ENCODE measurements around the gene SDR39U1.
A peak's percentile ranks its signal among the peaks of the same experiment; 100 is the strongest.

The SDR39U1 gene

DNA sequence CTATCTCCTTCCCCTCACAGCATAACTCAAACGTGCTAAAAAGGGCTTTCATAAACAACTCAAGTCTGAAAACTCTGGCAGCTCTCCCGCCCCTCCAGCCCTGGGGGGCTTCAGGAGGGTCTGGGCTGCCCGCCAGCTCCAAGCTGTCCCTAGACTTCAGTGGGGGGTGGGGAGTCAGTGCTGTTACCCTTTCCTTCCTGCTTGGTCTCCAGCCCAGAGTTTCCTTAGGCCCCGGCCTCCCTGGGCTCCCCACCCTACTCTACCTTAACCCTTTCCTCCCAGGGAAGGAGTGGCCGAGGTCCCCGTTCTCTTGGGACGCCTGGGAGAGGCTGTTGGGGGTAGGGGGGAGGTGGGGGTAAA lies 44.3 kb downstream of the SDR39U1 start:
- Mint-ChIP-seq H3K36me3 (ENCODE audit: insufficient read depth) (peaks cover 1% of the 10 kb centered on the region), H3K4me3 (no peak overlapping the region), H3K27me3 (peaks cover 30% of the 10 kb centered on the region), H3K4me1 (peaks cover 5% of the 10 kb centered on the region), H3K9me3 (no peaks in the 10 kb centered on the region), H3K27ac (ENCODE audit: low read depth) (no peak overlapping the region)
- ATAC-seq (replicated peaks; ENCODE audit: extremely low read depth, poor library complexity, severe bottlenecking) (no peak), DNase-seq (ENCODE audit: low spot score in 2 of 2) (no peak)

GRCh38 chr14:24397639-24398292 lies 44.8 kb downstream of the SDR39U1 start:
- DNase-seq (ENCODE audit: low spot score in 2 of 2): no peak
- Mint-ChIP-seq H3K4me3 (peak overlapping the region; percentile 42), H3K27ac (ENCODE audit: low read depth) (no peak overlapping the region), H3K9me3 (no peaks in the 10 kb centered on the region), H3K4me1 (peaks cover 5% of the 10 kb centered on the region), H3K27me3 (peaks cover 27% of the 10 kb centered on the region), H3K36me3 (ENCODE audit: insufficient read depth) (peaks cover 1% of the 10 kb centered on the region)
- ATAC-seq (replicated peaks; ENCODE audit: extremely low read depth, poor library complexity, severe bottlenecking): no peak

GRCh38 chr14:24395609-24396582 lies 46.7 kb downstream of the SDR39U1 start:
- Mint-ChIP-seq H3K9me3 (no peaks in the 10 kb centered on the region), H3K4me1 (peaks cover 5% of the 10 kb centered on the region), H3K4me3 (no peak overlapping the region), H3K36me3 (ENCODE audit: insufficient read depth) (peaks cover 1% of the 10 kb centered on the region), H3K27me3 (peaks cover 36% of the 10 kb centered on the region), H3K27ac (ENCODE audit: low read depth) (no peak overlapping the region)
- ATAC-seq (replicated peaks; ENCODE audit: extremely low read depth, poor library complexity, severe bottlenecking) (no peak), DNase-seq (ENCODE audit: low spot score in 2 of 2) (no peak)

- Mint-ChIP-seq H3K9me3 (no peaks in the 10 kb centered on the region), H3K27ac (ENCODE audit: low read depth) (no peak overlapping the region), H3K4me1 (peaks cover under 1% of the 10 kb centered on the region), H3K36me3 (ENCODE audit: insufficient read depth) (no peaks in the 10 kb centered on the region), H3K27me3 (peaks cover 38% of the 10 kb centered on the region), H3K4me3 (no peak overlapping the region)
- DNase-seq (ENCODE audit: low spot score in 2 of 2) (no peak), ATAC-seq (replicated peaks; ENCODE audit: extremely low read depth, poor library complexity, severe bottlenecking) (no peak)
Observed at GRCh38 chr14:24394275-24394674, 48.3 kb downstream of the SDR39U1 start.

DNA sequence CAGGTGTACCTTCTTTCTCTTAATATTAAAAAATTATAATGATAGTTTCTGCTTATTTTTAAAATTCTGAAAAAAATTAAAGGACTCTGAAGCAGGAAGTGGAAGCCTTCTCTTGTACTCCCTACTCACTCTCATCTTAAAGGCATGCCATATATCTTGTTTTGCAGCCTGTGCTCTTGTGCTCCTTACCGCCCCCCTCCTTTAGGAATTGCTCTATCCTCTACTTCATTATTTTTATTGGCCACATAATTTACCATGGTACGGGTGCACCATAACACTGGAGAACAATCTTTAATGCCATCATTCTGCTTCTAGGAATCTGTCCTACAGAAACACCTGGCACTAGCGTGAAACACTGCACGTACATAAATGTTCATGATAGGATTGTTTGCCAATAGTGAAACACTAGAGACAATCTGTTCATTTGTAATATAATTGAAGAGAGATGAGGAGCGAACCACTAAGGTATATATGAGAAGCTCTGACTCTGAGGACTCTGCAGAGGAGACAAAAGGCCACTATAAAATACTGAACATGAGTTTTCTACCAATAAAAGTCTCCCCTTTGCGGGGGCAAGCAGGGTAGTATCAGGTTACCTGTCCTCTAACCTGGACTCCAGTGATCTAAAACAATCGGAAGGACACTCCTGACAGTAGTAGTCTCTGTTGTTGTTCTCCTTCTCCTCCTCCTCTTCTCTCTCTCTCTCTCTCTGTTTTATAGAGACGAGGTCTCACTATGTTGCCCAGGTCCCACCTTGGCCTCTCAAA lies 50.1 kb downstream of the SDR39U1 start:
- Mint-ChIP-seq H3K27ac (ENCODE audit: low read depth) (no peak overlapping the region), H3K36me3 (ENCODE audit: insufficient read depth) (no peaks in the 10 kb centered on the region), H3K4me3 (no peak overlapping the region), H3K9me3 (no peaks in the 10 kb centered on the region), H3K4me1 (no peaks in the 10 kb centered on the region), H3K27me3 (peaks cover 44% of the 10 kb centered on the region)
- DNase-seq (ENCODE audit: low spot score in 2 of 2) (no peak), ATAC-seq (replicated peaks; ENCODE audit: extremely low read depth, poor library complexity, severe bottlenecking) (no peak)

DNA sequence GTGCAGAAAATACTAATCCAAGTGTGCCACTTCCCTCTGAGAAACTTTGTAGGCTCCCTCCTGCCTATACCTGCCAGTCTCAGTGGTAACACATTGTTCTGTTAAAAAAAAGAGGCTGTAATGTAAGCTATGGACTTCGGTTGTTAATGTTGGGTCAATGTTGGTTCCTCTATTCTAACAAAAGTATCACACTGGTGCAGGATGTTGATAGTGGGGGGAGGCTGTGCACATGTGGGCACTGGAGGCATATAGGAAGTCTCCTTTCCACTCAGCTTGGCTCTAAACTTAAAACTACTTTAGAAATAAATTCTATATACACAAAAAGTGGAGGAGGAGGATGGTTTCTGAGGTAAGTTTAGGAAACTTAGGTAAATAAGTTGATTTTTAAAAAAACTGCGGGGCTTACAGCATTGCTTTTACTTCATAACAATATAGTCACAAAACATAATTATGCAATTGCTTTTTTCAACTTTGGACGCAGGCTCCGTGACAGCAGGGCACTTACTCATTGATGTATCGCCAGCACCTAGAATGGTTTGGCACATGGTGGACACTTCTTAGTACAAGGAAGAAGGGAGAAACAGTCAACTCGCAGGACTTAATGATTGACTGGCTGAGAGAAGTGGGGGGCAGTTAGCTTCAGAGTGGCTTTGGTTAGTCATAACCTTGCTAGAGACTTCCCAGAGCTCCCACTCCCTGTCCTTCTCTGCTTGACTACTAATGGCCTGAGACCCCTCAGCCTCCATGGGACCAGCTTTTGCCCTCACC lies 51.7 kb downstream of the SDR39U1 start:
- Mint-ChIP-seq H3K27ac (ENCODE audit: low read depth) (no peak overlapping the region), H3K9me3 (no peaks in the 10 kb centered on the region), H3K4me3 (no peak overlapping the region), H3K4me1 (no peaks in the 10 kb centered on the region), H3K36me3 (ENCODE audit: insufficient read depth) (no peaks in the 10 kb centered on the region), H3K27me3 (peaks cover 44% of the 10 kb centered on the region)
- ATAC-seq (replicated peaks; ENCODE audit: extremely low read depth, poor library complexity, severe bottlenecking) (no peak), DNase-seq (ENCODE audit: low spot score in 2 of 2) (no peak)

All from central memory CD8-positive, alpha-beta T cell (primary cell).